Measurements from ENCODE around the gene PLEKHG7.
"Not testable (repeated sequence)": the region's sequence is repeated elsewhere in the genome, so short reads cannot be mapped to it uniquely, and the experiment has no call there.

The PLEKHG7 gene

DNA sequence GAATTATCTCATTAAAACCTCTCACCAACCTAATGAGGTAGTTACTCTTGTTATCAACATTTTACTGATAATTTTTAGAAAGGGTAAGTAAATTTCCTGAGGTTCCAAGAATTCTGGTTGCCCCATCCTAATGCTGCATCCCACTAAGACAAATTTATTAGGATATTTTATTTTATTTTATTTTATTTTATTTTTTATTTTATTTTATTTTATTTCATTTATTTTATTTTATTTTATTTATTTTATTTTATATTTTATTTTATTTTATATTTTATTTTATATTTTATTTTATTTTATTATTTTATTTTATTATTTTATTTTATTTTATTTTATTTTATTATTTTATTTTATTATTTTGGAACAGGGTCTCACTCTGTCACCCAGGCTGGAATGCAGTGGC, 46.9 kb downstream of the PLEKHG7 start:
- DNase-seq (ENCODE audit: low read depth in 2 of 2): not testable (repeated sequence)

DNA sequence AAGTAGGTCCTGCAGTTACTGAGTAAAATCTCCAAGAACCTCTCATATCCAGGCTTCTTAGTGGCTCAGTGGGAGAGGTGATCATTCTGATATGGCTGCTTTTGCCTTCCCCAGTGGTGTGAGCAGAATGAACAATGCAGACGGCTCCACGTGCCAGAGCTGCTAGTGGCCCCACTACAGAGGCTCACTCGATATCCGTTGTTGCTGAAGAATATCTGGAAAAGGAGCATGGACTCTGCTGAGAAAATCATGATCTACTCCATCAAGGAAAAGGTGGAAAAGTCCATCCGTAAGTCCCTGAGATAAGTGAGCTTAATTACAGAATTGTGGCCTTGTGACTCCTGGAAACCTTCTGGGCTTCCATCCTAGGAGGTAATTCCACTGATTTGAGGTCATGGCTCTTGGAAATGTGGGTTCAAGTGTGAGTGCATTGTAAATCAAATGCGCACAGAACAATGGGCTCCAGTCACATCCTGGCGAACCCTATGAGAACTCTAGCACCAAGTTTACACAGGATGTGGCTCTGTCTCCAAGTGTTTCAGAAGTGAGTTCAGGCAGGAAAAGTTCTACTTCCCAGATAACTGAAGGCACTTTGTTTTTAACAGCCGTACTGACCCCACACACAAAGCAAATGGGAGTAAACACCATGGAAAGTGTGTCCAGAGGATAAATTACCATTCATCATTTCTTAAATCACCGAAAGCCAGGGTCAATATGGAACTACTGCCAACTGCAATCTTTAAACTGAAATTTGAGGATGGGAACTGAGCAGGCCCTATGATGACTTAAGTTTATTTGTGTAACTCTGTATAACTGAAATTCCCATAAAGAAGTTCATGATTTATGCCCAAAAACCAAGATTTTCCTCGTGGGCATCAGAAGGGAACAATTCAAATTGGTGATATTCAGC, 51.4 kb downstream of the PLEKHG7 start:
- no peak for DNase-seq (ENCODE audit: low read depth in 2 of 2)

- DNase-seq (ENCODE audit: low read depth in 2 of 2): no peak
Measured at GRCh38 chr12:92756898-92757596, 54.3 kb downstream of the PLEKHG7 start.

- no peak for DNase-seq (ENCODE audit: low read depth in 2 of 2)
Measured at GRCh38 chr12:92757597-92758121, 54.9 kb downstream of the PLEKHG7 start.

DNA sequence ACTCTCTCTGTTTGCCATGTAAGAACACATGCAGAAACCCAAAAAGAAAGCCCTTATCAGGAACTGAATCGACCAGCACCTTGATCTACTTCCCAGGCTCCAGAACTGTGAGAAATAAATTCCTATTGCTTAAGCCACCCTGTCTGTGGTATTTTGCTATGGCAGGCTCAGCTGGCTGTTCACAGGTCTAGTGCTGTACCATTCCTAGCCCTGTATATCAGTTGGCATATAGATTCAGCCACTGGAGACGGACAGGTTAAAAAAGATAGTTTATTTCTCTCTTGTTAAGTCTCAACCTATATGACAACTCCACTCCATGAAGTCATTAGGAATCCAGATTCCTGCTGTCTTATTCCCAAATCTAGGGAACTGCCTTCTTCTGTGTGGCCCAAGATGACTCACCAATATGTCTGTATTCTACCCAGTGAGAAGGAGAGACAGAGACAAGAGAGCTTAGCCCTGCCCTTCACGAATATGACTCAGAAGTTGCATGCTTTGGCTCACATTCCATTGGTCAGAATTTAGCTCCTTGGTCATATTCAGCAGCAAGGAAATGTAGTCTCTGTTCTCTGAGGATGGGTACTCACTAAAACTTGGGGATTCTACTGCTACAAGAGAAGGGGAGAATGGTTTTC, 57.0 kb downstream of the PLEKHG7 start:
- DNase-seq (ENCODE audit: low read depth in 2 of 2): no peak

DNA sequence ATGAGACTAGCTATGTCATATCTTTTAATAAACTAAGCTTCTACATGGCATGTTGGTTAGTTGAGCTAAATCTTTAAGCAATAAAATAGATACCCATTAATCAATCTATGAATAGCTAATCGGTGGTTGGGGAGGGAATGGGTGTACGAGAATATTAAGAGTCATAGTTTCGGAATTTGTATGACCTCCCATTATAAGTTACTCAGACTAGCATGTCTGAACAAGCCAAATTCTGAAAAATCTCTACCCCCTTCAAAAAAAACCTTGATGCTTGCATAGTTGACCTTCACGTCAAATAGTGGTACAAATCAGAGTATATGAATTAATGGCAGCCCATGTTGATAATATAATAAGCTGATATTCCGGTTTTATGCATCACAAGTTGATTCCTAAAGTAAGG, 60.0 kb downstream of the PLEKHG7 start:
- no peak for DNase-seq (ENCODE audit: low read depth in 2 of 2)

DNA sequence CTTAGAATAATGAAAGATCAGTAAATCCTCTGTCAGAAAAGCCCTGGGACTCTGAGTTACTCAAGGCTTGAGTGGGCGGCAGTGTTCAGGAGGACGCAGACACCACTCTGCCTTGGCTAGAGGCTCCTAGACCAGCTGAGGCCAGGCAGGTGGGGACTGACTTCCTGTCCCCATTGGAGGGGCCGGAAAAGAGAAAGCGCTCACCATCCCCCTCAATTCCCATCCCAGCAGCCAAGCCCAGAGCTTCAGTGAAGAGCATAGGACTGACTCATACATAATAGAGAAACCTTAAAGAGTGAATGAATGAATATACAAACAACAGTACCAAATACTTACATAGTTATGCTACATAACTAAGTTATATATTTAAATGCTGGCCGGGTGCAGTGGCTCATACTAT, 62.0 kb downstream of the PLEKHG7 start:
- DNase-seq (ENCODE audit: low read depth in 2 of 2): no peak

GRCh38 chr12:92765871-92766270, 63.1 kb downstream of the PLEKHG7 start:
- no peak for DNase-seq (ENCODE audit: low read depth in 2 of 2)

DNA sequence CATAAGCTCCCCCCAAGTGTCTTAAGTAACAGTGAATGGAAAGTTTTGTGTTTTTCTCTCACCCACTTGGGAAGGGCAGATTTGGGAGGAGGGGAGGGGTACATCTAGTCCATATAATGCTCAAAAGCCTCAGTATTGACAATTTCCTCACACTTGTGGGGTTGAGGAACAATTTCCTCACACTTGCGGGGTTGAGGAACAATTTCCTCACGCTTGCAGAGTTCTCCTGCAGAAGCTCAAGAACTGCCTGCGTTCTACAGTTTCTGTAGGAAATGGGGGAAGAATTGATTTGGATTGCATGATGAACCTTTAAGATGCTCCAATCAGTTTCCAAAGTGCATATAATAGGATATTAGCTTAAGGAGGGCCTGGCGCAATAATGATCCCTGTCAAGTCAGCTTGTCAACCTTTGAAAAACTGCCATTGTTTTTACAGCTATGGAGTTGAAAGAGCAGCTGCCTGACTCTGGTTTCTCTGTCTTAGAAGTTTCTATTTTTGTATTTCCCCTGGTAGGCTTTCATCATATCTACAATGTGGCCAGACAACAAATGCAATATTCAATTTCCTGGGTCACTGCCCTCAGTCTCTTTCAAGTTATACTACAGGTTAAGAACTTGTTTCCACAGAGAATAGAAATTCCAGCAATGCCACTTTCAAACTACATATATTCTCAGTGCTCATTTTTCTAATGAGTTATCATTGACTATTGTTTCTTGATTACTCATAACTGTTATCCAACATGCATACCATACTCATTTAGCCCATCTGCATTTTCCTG, 66.5 kb downstream of the PLEKHG7 start:
- no peak for DNase-seq (ENCODE audit: low read depth in 2 of 2)

- no peak for DNase-seq (ENCODE audit: low read depth in 2 of 2)
Measured at GRCh38 chr12:92771001-92771400, 68.2 kb downstream of the PLEKHG7 start.

- no peak for DNase-seq (ENCODE audit: low read depth in 2 of 2)
Measured at GRCh38 chr12:92775416-92775815, 72.6 kb downstream of the PLEKHG7 start.

DNA sequence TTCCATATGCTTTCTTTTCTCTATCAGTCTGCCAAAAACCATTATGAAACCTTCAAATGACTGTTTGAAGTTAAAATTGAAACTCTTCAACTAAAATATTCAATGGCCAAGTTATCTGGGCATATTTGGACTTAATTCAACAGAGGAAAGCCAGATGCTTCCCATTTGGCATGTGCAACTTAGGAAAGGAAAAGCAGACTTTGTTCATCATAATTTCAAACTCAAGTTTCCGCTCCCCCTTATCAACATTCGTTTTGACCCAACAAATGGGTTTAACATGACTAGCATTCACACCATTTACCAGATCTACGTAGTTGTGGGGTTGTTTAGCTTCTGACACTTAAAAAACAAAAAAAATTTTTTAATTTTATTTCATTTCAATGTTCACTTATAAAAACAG, 75.7 kb downstream of the PLEKHG7 start:
- DNase-seq (ENCODE audit: low read depth in 2 of 2): no peak

- no peak for DNase-seq (ENCODE audit: low read depth in 2 of 2)
Measured at GRCh38 chr12:92779902-92780301, 77.1 kb downstream of the PLEKHG7 start.

GRCh38 chr12:92784356-92784755, 81.6 kb downstream of the PLEKHG7 start:
- no peak for DNase-seq (ENCODE audit: low read depth in 2 of 2)

DNA sequence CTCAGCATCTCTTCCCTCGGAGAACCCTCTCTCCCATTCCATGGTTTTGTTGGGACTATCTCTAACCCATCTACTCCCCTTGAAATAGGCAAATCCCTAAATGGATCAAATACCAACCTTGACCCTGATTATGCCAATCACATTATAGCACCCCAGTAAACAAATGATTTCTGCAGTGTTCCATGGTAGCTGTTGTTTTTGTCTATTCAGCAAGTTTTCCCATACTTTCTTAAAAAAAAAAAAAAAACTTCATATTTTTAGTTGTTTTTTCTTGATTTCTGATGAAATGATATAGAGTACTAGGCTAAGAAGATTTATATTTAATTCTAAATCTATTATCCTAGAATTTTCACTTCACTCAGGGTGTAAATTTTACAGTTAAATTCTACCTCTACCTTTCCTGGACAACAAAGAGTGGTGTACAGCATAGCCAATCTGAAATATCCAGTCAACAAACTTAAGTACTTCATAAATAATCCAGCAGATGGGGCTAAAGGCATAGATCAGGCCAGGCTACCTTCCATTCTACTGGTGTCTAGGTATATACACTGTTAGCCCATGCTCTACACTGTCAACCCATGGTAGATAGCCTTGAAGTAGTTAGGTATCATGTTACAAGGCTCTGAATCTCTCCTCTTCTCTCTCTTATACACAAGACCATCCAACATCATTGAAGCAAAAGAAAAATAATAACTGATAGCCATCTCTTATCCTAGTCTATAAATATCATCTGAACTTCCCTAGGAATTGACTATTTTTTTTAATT, 82.2 kb downstream of the PLEKHG7 start:
- no peak for DNase-seq (ENCODE audit: low read depth in 2 of 2)

- DNase-seq (ENCODE audit: low read depth in 2 of 2): no peak
Measured at GRCh38 chr12:92785563-92785950, 82.8 kb downstream of the PLEKHG7 start.

DNA sequence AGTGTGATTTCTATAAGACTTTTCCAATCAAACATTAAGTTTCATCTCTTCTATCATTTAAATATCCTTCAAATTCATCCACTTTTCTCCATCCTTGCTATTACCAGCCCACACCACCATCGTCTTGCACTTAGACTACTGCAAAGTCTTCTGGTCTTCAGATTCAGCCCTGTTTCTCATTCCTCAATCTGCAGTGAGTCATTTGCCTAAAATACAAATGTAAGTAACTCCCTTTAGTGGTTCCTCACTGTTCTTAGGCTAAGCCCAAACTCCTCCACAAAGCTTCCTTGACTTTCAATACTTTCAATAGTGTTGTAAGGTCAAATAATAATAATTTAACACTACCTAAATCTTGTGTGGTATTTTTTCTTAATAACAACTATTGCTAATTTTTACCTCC, 83.3 kb downstream of the PLEKHG7 start:
- no peak for DNase-seq (ENCODE audit: low read depth in 2 of 2)

DNA sequence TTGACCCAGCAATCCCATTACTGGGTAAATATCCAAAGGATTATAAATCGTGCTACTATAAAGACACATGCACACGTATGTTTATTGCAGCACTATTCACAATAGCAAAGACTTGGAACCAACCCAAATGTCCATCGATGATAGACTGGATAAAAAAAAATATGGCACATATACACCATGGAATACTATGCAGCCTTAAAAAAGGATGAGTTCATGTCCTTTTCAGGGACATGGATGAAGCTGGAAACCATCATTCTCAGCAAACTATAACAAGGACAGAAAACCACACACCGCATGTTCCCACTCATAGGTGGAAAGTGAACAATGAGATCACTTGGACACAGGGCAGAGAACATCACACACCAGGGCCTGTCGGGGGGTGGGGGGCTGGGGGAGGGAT, 91.6 kb downstream of the PLEKHG7 start:
- not testable (repeated sequence) for DNase-seq (ENCODE audit: low read depth in 2 of 2)

- no peak for DNase-seq (ENCODE audit: low read depth in 2 of 2)
Measured at GRCh38 chr12:92794814-92795213, 92.0 kb downstream of the PLEKHG7 start.

DNA sequence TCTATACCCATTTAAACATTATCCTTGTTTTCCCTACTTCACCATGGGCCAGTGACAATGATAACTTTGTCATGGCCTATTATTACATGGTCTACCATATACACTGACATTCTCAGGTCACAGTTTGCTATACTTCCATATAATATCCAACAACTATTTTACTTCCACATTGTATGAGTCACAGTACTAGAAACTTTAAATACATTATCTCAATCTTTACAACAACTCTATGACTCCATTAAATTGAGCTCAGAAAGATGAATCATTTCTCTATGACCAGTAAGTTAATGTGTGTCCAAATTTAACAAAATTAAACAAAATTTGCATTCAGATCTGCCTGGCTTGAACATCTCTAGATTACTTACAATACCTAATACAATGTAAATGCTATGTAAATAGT, 93.9 kb downstream of the PLEKHG7 start:
- no peak for DNase-seq (ENCODE audit: low read depth in 2 of 2)

DNA sequence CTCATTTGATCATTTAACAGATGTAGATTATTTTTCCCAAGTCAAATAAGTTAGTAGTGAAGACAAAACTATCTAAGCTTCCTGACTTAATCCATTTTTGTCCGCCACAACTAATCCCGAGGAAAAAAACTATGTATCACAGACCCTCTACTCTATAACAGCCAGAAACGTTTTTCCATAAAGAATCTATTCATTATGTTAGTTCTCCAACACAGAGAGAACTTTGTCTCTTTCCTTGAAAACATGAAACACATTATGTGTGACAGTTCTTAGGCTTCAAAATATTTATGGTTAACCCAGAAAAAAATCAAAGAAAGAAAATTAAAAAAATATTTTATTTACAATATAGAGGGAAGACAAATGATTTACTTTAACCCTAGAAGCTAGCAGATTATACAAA, 100.1 kb downstream of the PLEKHG7 start:
- DNase-seq (ENCODE audit: low read depth in 2 of 2): no peak
